Activated CD4-positive, alpha-beta T cell treated with anti-CD3 and anti-CD28 coated beads, Interleukin-2, amount 50 U/mL, for 16 hours (primary cell): ENCODE data around the gene IGF1R.
"Not testable (repeated sequence)": the region's sequence is repeated elsewhere in the genome, so short reads cannot be mapped to it uniquely, and the experiment has no call there.

Experiments used
- DNase-seq: peaks from one replicate; pipeline ENCODE4 v3.0.0-alpha.2; 2020

IGF1R gene

GRCh38 chr15:98647774-98648653 lies at the start of gene IGF1R:
Gene IGF1R (plus strand): TSS chr15:98648539. CDS start chr15:98649582, 1,043 bp downstream.
- DNase-seq = peak; percentile 85

- peak; percentile 39 for DNase-seq
These were observed 48.2 kb upstream of the IGF1R start for GRCh38 chr15:98599909-98600691.

- DNase-seq = no peak
These were observed 43.4 kb upstream of the IGF1R start for GRCh38 chr15:98604983-98605382.

DNA sequence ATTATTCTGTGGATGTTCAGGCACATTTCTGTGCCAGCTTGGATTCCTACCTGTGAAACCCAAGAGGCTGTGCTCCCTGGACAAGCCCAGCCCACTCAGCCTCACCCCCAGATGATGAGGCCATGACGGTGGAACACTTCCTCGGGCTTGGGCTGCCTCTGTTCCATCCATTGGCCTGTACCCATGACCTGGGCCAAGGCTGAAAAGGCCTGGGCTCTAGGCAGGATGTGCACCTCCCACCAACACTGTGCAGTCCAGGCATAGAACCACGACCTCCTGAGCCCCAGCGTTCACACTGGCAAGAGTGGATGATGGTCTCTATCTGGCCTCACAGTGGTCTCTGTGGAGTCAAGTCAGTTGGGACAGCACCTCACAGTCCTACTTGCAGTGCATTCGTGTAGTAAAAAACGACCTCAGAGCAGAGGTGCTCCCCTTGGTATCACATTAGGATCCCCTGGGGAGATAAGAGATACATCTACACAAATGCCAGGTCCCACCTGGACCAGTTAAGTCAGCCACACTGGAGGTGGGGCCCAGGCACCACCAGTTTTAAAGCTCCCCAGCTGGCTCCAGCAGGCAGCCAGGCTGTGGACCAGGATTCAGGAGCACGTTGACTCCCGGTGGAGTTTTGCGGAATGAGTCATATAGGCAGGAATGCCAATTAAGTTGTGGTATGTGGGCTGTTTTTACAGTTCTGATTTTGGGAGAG lies 39.0 kb upstream of the IGF1R start:
- no peak for DNase-seq

DNA sequence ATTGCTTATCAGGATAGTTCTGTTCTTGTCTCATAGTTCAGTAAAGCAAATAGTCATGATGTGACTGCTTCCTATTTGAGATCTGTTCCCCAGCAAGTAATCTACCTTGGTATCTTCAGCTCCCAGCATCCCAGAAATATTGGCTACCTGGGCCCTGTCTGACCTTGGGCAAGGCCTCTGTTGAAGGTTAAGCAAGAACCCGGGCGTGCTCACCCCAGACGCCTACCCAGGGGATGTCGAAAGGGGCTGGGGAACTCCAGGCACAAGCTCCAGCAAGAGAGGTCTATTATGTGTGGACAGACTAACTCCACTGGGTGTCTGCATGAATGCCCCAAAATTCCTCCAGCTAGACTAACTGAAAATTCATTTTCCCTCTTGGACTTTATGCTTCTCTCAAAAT lies 37.3 kb upstream of the IGF1R start:
- DNase-seq = no peak

DNA sequence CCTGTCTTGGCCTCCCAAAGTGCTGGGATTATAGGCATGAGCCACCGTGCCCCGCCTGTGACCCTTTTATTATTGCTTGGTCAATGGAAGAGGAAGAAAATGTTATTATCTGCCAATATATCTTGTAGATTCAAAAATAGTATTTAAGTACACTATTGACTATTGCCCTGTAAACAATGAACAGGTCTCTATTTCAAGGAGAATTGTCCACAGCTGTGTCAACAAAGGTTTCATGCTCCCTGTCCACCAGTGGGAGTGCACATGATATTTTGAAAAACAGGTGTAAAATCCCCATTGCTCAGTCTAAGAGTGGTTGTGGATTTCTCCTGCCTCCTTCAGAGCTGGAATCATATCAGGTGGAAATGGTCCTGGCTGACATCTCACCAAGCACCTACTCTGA lies 36.5 kb upstream of the IGF1R start:
- DNase-seq = no peak

GRCh38 chr15:98612490-98613110 lies 35.7 kb upstream of the IGF1R start:
- DNase-seq = no peak

GRCh38 chr15:98614681-98615080 lies 33.7 kb upstream of the IGF1R start:
- no peak for DNase-seq

DNA sequence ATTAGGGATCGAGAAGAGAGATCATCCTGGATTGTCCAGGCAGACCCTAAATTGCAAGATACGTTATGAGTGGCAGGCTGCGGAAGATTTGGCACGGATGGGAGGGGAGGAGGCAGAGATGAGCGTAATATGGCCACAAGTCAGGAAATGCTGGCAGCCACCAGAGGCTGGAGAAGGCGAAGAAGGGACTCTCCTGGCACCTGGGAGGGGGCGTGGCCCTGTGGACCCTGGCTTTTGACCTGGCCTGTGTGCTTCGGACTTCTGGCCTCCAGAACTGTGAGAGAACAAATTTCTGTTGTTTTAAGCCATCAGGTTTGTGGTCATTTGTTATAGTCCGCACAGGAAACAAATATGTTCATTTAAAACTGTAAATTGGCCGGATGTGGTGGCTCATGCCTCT lies 31.9 kb upstream of the IGF1R start:
- no peak for DNase-seq

- DNase-seq = no peak
These were observed 30.9 kb upstream of the IGF1R start for GRCh38 chr15:98617328-98617980.

DNA sequence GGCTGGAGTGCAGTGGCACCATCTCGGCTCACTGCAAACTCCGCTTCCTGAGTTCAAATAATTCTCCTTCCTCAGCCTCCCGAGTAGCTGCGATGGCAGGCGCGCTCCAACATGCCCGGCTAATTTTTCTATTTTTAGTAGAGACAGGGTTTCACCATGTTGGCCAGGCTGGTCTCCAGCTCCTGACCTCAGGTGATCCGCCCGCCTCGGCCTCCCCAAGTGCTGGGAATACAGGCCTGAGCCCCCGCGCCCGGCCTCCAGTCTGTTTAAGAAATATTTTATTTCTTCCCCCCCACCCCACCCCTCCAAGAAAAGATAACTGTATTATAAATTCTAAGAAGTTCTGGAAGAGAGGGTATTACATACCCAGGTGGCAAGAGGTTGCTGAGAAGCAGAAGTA lies 29.8 kb upstream of the IGF1R start:
- not testable (repeated sequence) for DNase-seq

GRCh38 chr15:98620020-98620419 lies 28.3 kb upstream of the IGF1R start:
- DNase-seq = no peak

GRCh38 chr15:98621021-98621420 lies 27.3 kb upstream of the IGF1R start:
- no peak for DNase-seq

DNA sequence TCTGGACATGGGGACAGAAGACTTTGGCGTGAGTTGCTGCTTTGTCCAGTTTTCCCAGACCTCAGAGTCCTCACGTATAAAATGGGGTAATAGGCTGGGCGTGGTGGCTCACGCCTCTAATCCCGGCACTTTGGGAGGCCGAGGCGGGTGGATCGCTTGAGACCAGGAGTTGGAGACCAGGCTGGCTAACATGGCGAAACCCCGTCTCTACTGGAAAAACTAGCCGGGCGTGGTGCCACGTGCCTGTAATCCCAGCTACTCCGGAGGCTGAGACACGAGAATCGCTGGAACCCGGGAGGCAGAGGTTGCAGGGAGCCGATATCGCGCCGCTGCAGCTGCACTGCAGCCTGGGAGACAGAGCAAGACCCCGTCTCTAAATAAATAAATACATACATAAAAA lies 22.7 kb upstream of the IGF1R start:
- DNase-seq = no peak

GRCh38 chr15:98626153-98626552 lies 22.2 kb upstream of the IGF1R start:
- no peak for DNase-seq

DNA sequence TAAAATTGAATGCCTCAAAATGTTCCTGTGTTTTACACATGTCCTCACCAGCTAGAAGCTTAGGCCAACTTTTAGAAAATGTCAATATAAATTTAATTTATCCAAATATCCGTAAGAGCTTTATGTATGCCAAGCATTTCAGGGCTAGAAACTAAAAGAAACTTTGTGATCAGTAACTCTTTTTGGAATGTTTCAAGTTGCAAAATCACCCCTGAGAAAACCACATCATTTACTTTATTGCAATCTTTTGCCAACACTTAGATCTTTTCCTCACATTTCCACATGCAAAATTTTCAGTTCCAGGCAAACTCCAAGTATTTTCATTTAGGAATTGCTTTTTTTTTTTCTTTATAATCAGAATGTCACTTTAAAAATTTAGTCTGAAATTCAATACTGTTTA lies 20.1 kb upstream of the IGF1R start:
- no peak for DNase-seq

DNA sequence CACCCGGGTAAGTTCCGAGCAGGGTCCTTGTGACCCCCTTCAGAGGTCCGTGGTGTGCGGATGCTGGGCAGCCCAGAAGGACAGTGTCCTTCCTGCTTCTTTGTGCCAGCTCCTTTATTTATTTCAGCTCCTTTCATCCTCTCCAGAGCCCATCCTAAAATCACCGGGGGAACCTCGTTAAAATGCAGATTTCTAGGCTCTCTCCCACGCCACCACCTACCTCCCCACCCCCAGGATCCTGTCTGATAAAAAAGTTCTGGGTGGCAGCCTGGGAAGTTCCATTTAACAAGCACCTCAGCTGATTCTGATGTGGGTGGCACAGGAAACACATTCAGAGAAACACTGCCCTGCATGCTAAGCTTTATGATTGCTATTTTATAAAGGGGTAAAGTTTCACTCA lies 12.5 kb upstream of the IGF1R start:
- DNase-seq = no peak

GRCh38 chr15:98643115-98643514 lies 5.2 kb upstream of the IGF1R start:
- DNase-seq = no peak

DNA sequence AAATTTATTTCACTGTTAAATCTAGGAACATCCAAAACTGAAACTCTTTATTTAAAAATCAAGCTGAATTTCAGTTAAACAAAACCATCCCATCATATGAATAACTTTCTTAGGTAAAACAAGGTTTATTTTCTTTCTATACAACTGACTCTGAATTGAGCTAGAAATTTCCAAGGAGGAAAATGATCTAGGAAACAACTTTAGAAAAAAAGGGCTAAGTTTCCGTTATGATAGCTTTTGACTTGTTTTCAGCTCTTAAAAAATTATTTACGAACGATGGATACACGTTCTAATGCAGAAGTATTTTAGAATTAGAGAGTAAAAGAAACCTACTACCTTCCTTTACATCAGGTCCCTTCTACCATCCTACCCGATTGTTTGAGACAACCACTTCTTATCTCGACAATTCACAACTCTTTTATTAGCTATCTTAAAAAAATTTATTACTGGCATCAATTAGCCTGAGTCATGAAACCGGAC lies 1.8 kb upstream of the IGF1R start:
- DNase-seq = no peak

- peak; percentile 50 for DNase-seq
These were observed 1.1 kb upstream of the IGF1R start for GRCh38 chr15:98647026-98647773.

DNA sequence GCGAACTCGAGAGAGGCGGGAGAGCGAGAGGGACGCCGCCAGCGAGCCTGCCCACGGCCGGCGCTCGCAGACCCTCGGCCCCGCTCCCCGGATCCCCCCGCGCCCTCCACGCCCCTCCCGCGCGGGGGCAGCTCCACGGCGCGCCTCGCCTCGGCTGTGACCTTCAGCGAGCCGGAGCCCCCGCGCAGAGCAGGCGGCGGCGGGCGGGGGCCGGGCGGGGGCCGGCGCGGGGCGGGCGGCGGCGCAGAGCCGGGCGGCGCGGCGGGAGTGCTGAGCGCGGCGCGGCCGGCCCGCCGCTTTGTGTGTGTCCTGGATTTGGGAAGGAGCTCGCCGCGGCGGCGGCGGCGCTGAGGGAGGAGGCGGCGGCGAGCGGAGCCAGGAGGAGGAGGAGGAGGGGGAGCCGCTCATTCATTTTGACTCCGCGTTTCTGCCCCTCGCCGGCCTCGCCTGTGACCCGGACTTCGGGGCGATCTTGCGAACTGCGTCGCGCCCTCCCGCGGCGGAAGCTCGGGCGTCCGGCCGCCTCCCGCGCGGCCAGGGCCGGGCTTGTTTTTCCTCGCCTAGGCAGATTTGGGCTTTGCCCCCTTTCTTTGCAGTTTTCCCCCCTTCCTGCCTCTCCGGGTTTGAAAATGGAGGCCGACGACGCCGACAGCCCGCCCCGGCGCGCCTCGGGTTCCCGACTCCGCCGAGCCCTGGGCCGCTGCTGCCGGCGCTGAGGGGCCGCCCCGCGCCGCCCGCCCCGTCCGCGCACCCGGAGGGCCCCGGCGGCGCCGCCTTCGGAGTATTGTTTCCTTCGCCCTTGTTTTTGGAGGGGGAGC lies 524 bp downstream of the IGF1R start:
- peak; percentile 12 for DNase-seq
